Stimulated activated CD4-positive, alpha-beta T cell treated with anti-CD3 and anti-CD28 coated beads, TNF-alpha, amount 100 ng/mL, for 4 hours (primary cell): ENCODE data around the gene TSPEAR.

ENCODE experiments used
- DNase-seq, 3 experiments: peaks; one replicate each; pipeline ENCODE4 v3.0.0-alpha.2; 2020; ENCODE audit warnings: low read depth in 3 of 3

TSPEAR gene

GRCh38 chr21:44711327-44712202 lies at the start of gene TSPEAR:
TSPEAR (minus strand) TSS chr21:44711572; CDS start chr21:44711514, 58 bp downstream.
- DNase-seq, result no peak

DNA sequence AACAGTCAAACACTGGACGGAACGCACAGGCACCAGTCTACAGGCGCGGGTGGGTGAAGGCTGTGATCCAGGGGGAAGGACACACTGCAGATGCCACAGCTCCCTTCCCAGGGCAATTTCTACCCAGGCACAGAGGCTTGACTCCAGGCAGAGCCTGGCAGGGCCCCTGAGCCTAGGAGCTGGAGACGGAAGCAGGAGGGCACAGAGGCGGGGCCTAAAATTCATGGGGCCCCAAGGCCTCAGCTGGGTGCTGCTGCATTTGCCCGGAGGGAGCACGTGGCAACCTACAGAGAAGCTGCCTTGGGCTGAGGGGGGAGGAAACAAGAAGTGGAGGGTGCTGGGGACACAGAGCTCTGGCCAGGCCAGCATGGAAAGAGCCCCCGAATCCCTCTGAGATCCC lies 49.0 kb upstream of the TSPEAR start:
- no peak for DNase-seq

GRCh38 chr21:44759628-44760285 lies 48.4 kb upstream of the TSPEAR start:
- no peak for DNase-seq

DNA sequence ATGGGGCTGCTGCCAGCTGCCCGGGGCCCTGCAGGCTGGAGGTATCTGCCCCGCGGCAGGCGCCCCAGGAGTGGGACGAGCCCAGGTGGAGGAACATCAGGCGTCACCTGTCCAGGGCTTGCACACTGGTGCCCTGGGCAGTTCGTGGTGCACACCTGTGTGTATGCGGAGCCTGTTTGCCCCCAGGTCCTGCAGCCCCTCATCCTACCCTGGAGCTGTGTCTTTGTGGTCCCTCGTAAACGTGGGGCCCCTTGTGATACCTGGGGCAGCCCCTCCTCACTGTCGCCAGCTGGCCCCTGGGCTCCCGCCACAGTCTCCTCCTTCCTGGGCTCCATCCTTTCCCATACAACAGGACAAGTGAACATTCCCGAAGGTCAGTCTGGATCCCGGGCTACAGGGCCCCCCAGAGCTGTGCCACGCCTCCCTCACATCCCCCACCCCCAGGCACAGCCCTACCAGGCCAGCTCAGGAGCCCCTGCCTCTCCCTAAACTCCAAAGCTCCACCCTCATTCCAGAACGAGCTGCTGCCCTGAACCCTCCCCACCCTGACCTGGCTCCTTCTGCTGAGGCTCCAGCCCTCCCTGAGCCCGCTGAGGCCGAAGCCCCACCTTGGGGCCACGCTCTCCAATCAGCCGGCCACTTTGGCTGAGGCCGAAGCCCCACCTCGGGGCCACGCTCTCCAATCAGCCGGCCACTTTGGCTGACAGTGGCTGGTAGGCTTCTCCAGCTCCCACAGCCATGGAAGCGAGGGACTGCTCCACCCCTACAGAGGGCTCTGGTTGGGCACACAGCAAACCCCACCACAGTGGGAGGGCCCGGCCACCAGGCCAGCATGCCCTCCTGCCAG lies 47.6 kb upstream of the TSPEAR start:
- DNase-seq, result no peak

DNA sequence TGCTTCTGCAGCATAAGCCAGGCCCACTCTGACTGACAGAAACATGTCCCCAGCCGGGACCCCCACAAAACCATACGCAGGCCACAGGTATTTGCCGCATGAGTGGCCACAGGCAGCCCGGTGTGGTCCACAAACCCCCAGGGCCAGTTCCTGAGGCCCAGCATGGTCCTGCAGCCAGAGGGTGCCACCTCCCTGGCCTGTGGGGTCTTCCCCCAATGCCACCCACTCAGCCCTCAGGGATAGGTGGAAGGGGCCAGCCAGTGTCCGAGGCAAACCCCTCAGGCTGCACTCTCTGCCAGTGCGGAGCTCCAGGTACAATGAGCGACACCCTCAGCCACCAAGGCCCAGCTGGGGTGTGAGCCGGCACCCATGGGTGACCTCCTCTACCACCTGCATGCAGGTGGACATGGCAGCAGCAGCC lies 46.8 kb upstream of the TSPEAR start:
- no peak for DNase-seq

DNA sequence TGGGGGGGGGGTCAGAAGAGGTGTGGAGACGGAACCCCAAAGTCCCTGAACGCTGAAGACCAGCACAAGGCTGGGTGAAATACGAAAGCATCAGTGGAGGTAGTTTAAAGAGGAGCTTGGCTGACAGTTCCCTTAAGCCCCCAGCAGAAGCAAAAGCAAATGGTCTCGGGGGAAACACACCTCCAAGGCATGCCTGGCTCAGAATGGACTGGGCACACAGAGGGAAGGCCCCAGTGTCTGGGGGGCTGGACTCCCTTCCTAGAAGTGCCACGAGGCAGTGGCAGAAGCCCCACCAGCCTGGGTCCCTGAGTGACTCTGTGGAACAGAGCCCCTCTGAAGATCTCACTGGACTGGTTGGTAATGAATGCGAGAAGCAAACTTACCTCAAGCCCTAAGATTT lies 46.4 kb upstream of the TSPEAR start:
- DNase-seq, result no peak

- no peak for DNase-seq
Measured at GRCh38 chr21:44756423-44757185, 45.2 kb upstream of the TSPEAR start.

- DNase-seq, result no peak
Measured at GRCh38 chr21:44755227-44755626, 43.9 kb upstream of the TSPEAR start.

DNA sequence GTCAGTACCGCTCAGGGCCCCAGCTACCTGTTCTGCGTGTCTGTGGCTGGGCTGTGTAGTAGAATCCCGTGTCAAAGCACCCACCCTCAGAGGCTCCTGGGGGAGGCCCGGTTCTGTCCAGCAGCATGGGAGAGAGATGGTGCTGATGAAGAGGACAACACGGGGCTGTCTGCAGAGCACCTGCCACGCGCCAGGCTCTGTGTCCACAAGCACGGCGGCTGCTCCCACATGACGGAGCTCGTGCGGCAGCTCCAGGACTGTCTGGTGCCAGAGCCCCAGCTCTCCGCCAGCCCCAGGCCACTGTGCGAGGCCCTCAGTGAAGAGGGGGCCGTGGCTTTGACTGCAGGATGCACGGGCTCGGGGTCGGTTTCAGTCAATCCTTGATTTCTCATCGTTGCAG lies 42.0 kb upstream of the TSPEAR start:
- DNase-seq, result no peak

DNA sequence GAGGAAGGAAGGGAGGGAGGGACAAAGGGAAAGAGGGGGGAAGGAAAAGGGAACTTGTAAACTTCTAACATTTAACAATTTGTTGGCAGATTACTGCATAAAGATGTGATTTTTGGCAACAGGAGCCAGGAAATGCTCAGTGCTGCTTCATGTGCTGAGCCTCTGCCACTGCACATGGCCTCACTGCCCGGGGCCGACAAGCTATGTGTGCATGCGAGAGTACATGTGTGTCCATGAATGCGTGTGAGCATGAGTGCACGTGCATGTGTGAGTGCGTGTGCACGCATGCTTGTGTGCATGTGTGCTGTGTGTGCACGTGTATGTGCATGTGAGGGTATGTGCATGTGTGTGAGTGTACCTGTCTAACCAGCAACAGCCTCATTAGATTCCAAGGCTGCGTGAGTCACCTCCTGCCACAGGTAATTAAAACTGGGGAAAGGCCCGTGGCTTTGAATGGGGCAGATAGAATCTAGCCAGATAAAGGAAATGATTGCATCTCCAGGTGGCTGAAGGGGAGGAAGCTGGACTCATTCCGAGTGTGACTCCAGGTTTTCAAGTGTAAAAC lies 41.4 kb upstream of the TSPEAR start:
- no peak for DNase-seq

- no peak for DNase-seq
Measured at GRCh38 chr21:44751799-44752636, 40.6 kb upstream of the TSPEAR start.

DNA sequence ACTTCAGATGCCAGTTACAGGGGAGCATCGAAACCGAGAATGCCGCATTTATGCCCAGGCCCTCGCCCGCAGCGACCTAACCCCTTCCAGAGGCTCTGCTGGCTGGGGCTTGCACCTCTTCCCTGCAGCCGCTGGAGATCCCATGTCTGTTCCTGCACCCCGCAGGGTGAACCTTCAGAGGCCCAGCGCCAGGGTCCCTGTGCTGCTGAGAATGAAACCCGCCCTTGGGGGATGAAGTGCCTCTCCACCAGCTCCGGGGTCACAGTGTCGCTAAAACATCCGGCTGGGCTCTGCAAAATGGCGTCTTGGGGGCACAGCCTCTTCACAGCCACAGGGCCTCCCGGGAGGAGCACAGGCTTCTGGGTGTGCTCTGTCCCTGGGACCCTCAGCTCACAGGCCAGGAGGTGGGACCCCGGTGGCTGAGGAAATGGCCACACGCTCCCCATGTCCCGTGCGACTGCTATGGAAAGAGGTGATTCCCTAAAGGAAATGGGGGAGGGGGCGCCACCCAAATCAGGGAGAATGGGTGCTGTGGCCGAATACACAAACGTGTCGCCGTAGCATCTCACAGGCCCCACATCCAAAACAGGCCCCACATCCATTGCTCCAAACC lies 39.9 kb upstream of the TSPEAR start:
- no peak for DNase-seq

DNA sequence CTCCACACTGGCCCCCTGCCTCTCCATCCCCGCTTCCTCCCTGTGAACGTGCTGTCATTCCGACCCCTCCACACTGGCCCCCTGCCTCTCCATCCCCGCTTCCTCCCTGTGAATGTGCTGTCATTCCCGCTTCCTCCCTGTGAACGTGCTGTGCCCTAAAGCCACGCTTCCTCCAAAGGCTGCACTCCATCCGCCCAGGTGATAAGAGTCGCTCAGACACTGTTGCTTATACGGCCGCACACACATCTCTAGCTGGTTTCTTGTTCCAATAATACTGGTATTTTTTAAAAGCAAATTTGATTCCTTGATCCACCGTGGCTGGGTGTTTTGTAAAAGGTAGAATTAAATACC lies 39.3 kb upstream of the TSPEAR start:
- DNase-seq, result no peak

- DNase-seq, result no peak
Measured at GRCh38 chr21:44749759-44750674, 38.6 kb upstream of the TSPEAR start.

- DNase-seq, result no peak
Measured at GRCh38 chr21:44749116-44749758, 37.9 kb upstream of the TSPEAR start.

GRCh38 chr21:44748621-44749020 lies 37.2 kb upstream of the TSPEAR start:
- DNase-seq, result no peak

GRCh38 chr21:44742418-44743153 lies 31.2 kb upstream of the TSPEAR start:
- DNase-seq, result no peak

DNA sequence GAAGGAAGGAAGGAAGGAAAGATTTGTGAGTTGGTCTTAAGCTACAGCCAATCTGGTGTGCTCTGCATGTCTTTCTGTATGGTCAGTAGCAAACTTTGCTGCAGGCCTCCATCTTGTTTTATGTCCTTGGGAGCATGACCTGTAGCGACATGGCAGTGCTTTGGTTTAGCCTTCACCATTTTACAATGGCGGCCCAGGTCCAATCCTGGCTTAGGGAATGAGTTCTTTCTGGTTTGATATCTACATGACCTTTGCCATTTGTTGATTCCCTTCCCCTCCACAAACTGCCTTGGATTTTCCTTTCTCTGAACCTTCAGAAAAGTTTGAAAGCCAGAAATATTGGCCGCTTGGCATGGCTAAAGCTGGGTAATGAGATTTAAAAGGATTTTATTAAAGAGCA lies 30.5 kb upstream of the TSPEAR start:
- no peak for DNase-seq
